Activated naive CD8-positive, alpha-beta T cell (primary cell): ENCODE measurements around the gene SND1.
"Not testable (repeated sequence)": the region's sequence is repeated elsewhere in the genome, so short reads cannot be mapped to it uniquely, and the experiment has no call there.

Experiments
- H3K27ac Mint-ChIP-seq: one replicate; pipeline ENCODE4 v1.8.0; 2021; ENCODE audit warnings: mixed read lengths
- H3K27me3 Mint-ChIP-seq: one replicate; pipeline ENCODE4 v1.8.0; 2021; ENCODE audit warnings: mixed read lengths
- H3K36me3 Mint-ChIP-seq: one replicate; pipeline ENCODE4 v1.8.0; 2021; ENCODE audit warnings: mixed read lengths
- H3K4me1 Mint-ChIP-seq: one replicate; pipeline ENCODE4 v1.8.0; 2021; ENCODE audit warnings: low read depth, mixed read lengths
- H3K4me3 Mint-ChIP-seq: one replicate; pipeline ENCODE4 v1.8.0; 2021; ENCODE audit warnings: mild to moderate bottlenecking, mixed read lengths
- H3K9me3 Mint-ChIP-seq: one replicate; pipeline ENCODE4 v1.8.0; 2021; ENCODE audit warnings: low read depth, mixed read lengths

The SND1 gene

DNA sequence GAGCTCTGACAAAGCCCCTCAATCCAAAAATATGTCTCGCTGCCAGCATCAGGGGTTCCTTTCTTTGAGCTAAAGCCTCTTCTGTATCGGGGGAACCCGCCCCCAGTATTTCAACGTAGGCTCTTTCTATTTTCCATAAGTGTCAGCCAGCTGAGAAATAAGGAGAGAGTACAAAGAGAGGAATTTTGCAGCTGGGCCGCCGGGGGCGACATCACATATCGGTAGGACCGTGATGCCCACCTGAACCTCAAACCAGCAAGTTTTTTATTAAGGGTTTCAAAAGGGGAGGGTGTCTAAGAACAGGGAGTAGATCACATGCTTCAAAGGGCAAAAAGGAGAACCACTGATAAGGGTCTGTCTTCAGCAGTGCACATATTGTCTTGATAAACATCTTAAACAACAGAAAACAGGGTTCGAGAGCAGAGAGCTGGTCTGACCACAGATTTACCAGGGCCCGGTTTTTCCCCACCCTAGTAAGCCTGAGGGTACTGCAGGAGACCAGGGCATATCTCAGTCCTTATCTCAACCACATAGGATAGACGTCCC lies 457.5 kb downstream of the SND1 start:
- not testable (repeated sequence) for H3K36me3 Mint-ChIP-seq, H3K27me3 Mint-ChIP-seq, H3K9me3 Mint-ChIP-seq
- Mint-ChIP-seq H3K4me1 (peaks cover 75% of the 10 kb centered on the region), H3K27ac (peak overlapping the region; percentile 89), H3K4me3 (peak overlapping the region; percentile 84)

DNA sequence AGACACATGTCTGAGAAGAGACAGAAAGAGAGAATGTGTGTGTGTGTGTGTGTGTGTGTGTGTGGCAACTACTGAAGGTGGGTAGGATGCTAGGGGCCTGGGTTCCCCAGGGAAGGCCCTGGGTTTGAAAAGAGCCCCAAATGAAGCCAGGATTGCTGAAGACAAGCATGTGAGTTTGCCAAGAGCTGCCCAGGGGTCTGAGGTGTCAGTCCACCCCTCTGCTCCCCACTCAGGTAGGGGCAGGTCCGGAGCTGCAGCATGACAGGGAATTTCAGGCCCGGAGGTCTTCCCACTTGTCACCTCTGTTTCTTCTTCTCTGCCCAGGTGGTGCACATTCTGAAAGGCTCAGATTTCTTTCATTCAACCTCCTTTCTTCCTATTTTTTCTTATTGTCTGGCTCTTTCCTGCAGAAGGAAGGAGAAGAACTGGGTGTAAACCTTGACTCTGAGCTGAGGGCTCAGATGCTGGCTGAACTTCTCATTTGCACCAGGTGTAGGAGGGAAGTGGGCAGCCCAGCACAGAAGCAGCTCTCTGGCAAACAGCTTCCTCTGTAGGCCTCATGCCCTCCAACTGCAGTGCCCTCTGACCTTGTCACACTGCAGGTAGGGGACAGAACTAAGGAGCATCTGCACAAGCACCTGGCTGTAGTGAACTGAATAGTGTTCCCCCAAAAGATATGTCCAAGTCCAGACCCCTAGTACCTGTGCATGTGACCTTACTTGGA lies 458.8 kb downstream of the SND1 start:
- Mint-ChIP-seq H3K9me3 (no peaks in the 10 kb centered on the region), H3K4me1 (peaks cover 70% of the 10 kb centered on the region), H3K27me3 (no peaks in the 10 kb centered on the region), H3K36me3 (no peaks in the 10 kb centered on the region), H3K4me3 (peak overlapping the region; percentile 30), H3K27ac (no peak overlapping the region)

DNA sequence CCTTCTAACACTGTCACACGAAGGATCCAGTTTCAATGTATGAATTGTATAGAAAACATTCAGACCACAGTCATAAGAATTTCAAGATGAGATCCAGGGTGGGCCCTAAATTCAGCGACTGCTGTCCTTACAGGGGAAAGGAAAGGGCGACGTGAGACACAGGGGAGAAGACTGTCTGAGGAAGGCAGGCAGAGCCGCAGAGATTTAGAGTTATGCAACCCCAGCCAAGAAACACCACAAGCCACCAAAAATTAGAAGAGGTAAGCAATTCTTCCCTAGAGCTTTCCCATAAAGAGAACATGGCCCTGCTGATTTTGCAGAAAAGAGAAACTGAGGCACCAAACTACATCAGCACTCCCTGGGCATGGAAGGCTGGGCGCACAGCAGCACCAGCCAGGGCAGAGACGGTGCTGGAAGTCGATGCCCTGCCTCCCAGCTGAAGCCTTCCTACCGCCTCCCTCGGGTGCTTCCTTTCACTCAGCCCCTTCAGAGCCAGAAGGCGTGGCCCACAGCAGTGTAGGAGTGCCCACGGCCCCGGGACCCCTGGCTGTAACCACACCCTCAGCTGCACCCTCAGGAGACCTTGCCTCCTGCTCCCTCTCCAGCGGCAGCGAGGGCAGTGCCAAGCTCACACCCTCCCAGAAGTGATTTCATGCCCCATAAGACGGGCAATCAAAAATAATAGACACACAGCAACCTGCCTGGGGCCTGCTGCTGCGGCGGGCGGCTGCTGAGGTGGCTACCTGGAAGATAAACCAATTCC lies 460.2 kb downstream of the SND1 start:
- Mint-ChIP-seq H3K4me1 (peaks cover 61% of the 10 kb centered on the region), H3K27me3 (no peaks in the 10 kb centered on the region), H3K9me3 (no peaks in the 10 kb centered on the region), H3K36me3 (no peaks in the 10 kb centered on the region), H3K4me3 (peak overlapping the region; percentile 62), H3K27ac (peak overlapping the region; percentile 13)

DNA sequence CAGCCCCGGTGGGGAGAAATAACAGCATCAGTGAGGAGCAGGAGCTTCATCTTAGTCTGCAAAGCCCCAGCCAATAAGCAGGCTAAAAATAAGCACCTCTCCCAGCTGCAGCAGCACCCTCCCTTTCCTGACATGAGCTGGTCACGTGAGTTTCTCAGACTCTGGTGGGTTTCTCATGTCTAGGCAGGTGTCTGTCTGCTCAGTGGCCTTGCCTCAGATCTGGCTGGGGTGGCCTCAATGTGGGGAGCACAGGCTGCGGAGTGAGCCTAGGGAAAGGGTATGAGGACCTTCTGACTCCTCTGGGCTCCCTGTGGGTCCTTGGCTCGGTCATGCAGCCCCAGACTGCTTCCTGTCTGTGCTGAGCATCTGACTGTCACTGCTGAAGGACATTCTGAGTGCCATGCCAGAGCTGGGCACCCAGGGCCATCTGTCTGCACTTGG lies 460.8 kb downstream of the SND1 start:
- Mint-ChIP-seq H3K4me3 (peak overlapping the region; percentile 62), H3K4me1 (peaks cover 58% of the 10 kb centered on the region), H3K36me3 (no peaks in the 10 kb centered on the region), H3K27ac (no peak overlapping the region), H3K27me3 (no peaks in the 10 kb centered on the region), H3K9me3 (no peaks in the 10 kb centered on the region)

DNA sequence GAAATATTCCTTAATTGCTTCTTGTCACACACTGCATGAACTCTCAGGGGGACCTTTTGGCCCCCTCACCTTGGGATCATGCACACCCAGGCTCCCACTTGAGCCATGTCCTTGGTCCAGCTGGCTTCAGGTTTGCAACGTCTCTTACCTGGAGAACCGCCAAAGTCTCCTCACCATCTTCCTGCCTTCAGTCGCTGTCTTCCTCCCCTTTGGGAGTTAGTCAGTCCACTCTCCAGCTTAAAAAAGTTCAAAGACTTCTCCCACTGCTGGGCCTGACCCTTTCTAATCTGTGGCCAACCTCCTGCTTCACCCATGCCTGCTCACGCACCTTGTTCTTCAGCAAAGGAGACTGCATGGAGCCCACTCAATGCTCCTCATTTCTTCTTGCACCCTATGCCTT lies 461.8 kb downstream of the SND1 start:
- Mint-ChIP-seq H3K4me1 (peaks cover 55% of the 10 kb centered on the region), H3K4me3 (no peak overlapping the region), H3K36me3 (no peaks in the 10 kb centered on the region), H3K27me3 (no peaks in the 10 kb centered on the region), H3K9me3 (no peaks in the 10 kb centered on the region), H3K27ac (no peak overlapping the region)

DNA sequence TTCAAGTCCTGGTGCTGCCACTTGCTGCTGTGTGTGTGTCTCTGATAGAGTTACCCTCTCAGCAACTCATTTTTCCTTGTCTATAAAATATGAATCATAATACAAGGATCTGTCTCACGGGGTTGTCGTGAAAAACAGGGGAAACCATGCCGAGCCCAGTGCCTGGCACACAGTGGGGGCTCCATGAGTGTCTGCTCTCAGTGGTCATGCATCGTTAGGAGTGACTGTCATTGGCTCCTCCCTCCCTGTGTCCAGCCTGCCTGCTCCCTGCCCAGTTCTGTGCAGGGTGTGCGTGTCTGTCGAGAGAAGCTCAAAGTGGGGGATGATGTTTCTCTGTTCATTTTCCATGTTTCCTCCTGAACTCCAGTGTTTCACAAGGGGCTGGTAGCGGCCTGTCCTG lies 462.8 kb downstream of the SND1 start:
- Mint-ChIP-seq H3K4me1 (peaks cover 46% of the 10 kb centered on the region), H3K9me3 (no peaks in the 10 kb centered on the region), H3K4me3 (no peak overlapping the region), H3K27ac (no peak overlapping the region), H3K36me3 (no peaks in the 10 kb centered on the region), H3K27me3 (no peaks in the 10 kb centered on the region)

DNA sequence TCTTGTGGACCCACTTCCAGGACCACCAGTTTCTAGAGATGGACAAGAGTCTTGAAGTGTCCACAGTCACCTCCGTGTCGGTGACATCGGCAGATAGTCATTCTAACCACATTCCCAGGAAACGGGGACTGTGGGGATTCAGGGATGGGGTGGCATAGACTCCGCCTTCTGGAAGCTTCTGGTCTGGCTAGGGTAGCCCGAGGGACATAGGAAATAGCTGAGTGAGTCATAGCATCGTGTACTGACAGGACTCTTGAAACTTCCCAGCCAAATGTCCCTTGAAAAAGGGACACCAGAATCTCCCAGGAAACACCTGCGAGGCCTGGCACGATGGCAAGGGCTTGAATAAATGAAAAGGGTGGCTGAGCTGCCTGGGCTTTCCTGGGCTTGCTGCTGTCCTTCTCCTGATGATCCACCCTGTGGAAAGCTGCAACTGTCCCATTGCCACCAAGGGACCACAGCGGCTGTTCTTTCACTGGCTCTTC lies 463.4 kb downstream of the SND1 start:
- peaks cover 40% of the 10 kb centered on the region for H3K4me1 Mint-ChIP-seq
- no peak overlapping the region for H3K4me3 Mint-ChIP-seq
- no peaks in the 10 kb centered on the region for H3K9me3 Mint-ChIP-seq
- no peak overlapping the region for H3K27ac Mint-ChIP-seq
- no peaks in the 10 kb centered on the region for H3K36me3 Mint-ChIP-seq
- H3K27me3 Mint-ChIP-seq = no peaks in the 10 kb centered on the region

DNA sequence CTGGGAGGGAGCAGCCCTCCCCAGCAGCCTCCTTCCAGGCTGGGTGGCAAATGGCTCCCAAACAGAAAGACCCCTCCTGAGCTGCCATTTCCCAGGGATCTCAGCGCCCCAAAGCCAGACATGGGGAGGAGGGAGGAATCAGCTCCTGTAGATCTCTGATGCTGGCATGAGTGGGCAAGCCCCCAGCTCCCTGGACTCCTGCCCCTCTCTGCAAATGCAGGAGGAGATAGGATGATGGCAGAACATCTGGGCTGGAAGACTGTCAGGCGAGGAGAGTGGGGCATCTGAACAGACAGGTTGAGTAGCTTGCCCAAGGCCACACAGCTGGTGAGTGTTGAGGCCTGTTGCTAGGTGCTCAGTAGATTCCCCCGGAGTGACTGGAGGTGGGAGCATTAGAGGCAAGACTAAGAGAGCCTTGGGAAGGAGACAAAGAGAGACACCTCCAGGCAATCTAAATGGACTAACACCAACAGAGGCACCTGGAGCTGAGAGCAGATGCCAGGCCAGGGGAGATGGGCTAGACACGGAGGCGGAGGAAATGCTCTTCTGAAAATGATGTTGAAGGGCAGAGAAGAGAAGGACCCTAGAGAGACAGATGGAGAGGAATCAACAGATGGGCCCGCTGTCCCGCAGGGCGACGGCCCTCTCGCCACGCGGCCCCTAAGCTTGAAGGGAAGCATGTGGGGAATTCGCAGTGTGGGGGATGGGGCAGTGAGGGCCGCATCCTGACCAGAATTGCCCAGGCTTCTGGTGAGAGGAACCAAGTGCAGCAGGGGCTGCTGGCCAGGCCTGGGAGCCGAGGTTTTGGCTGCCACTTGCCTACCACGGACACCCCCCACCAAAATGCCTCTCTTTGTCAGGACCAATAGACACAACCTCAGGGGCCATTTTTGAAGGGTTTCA lies 464.1 kb downstream of the SND1 start:
- no peaks in the 10 kb centered on the region for H3K27me3 Mint-ChIP-seq
- no peaks in the 10 kb centered on the region for H3K9me3 Mint-ChIP-seq
- no peak overlapping the region for H3K4me3 Mint-ChIP-seq
- H3K36me3 Mint-ChIP-seq = no peaks in the 10 kb centered on the region
- no peak overlapping the region for H3K27ac Mint-ChIP-seq
- H3K4me1 Mint-ChIP-seq = peaks cover 33% of the 10 kb centered on the region

DNA sequence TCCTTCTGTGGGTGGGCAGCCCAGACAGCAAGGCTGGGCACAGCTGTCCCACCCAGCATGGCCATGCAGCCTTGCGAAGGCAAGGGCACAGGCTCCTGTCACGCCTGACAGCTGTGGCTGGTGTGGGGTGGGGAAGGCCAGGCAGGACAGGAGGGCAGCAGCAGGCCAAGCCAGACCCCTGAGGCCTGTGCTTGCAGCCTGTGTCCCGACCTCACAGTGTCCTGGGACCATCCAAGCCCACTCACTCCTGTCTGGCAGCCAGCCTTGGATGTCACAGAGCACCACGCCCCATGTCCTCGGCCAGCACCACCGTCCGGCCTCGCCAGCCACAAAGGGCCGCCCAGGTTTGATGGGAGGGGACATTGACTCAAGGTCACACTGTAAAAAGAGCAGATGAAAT lies 464.7 kb downstream of the SND1 start:
- H3K36me3 Mint-ChIP-seq = no peaks in the 10 kb centered on the region
- H3K4me1 Mint-ChIP-seq = peaks cover 26% of the 10 kb centered on the region
- H3K27ac Mint-ChIP-seq = no peak overlapping the region
- H3K9me3 Mint-ChIP-seq = no peaks in the 10 kb centered on the region
- no peaks in the 10 kb centered on the region for H3K27me3 Mint-ChIP-seq
- no peak overlapping the region for H3K4me3 Mint-ChIP-seq

DNA sequence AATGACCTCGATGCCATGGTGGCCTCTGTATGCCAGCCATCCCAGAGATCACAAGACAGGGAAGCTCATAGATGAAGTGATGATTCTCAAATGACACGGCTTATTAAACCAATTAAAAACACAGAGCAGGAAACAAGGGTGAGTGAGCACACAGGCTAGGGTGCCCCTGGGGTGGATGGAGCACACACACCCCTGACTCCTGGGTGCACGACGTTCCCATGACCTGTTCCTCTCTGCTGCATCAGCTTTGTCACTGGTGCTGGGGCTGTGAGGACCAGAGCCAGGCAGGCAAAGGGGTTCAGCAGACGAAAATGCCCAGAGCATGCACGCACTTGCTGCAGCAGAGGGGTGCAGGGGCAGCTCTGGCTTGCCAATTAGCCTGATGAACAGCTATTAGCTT lies 465.7 kb downstream of the SND1 start:
- H3K4me3 Mint-ChIP-seq = no peak overlapping the region
- H3K36me3 Mint-ChIP-seq = no peaks in the 10 kb centered on the region
- H3K27me3 Mint-ChIP-seq = no peaks in the 10 kb centered on the region
- H3K27ac Mint-ChIP-seq = no peak overlapping the region
- no peaks in the 10 kb centered on the region for H3K9me3 Mint-ChIP-seq
- H3K4me1 Mint-ChIP-seq = peaks cover 17% of the 10 kb centered on the region

DNA sequence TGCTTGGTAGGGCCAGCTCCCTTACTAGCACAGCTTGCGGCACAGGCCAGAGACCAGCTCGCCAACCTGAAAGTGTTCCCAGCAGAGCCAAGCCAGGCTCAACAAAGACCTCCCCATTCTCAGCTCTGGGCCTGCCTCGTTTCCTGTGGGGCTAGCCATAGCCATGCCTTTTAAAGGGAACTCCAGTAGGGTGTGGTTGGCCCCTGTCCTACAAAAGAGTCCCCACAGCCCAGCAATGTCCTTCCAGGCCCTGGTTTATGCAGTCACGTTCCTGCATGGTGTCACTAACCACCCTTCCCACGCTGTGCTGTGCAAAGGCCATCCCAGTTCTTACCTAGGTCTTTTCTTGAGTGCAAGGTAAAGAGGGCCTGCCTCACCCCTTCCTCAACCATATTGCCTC lies 467.0 kb downstream of the SND1 start:
- Mint-ChIP-seq H3K27ac (no peak overlapping the region), H3K4me3 (no peak overlapping the region)

DNA sequence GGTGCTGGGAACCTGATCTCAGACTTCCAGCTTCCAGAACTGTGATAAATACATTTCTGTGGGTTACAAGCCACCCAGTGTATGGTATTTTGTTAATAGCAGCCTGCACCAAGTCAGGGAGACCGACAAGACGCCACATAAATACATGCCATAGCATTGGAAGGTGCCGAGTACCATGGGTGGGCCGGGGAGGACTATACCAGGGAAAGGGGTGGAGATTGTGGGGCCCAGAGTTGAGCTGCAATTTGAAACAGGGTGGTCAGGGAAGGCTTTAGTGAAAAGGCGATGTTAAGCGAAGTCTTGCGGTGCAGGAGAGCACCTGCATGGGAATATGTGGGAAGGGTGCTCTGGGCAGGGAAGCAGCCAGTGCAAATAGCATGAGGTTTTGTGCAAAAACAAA lies 468.1 kb downstream of the SND1 start:
- Mint-ChIP-seq H3K36me3 (no peaks in the 10 kb centered on the region), H3K4me3 (no peak overlapping the region), H3K27ac (no peak overlapping the region), H3K27me3 (no peaks in the 10 kb centered on the region), H3K4me1 (peaks cover 11% of the 10 kb centered on the region), H3K9me3 (no peaks in the 10 kb centered on the region)

More for the DNA sequence above, 467.0 kb downstream of the SND1 start:
- H3K36me3 Mint-ChIP-seq = no peaks in the 10 kb centered on the region
- H3K27me3 Mint-ChIP-seq = no peaks in the 10 kb centered on the region
- H3K9me3 Mint-ChIP-seq = no peaks in the 10 kb centered on the region
- H3K4me1 Mint-ChIP-seq = peaks cover 6% of the 10 kb centered on the region

DNA sequence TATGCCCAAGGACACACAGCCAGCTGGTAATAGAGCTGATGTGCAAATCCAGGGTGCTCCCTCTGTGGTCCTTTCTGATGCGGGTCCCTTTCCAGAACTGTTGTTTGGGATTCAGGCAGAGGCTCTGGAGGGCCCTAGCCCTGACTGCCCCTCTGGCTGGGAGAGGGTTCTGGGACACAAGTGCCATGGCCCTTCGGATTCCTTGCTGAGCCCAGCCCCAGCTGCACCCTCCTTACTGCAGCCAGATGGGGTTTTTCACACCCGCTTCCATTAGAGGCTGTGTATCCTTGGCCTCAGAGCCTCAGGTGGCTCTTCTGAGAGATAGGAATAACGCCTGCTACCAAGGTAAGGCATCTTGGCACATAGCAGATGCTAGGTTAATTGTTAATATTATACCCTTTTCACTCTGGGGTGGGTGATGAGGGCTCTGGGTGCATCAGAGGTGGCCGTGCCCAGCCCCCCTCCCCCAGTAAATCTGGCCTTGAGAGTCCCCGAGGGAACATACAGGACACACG lies 469.0 kb downstream of the SND1 start:
- Mint-ChIP-seq H3K4me3 (no peak overlapping the region), H3K27ac (no peak overlapping the region), H3K36me3 (no peaks in the 10 kb centered on the region), H3K27me3 (no peaks in the 10 kb centered on the region), H3K9me3 (no peaks in the 10 kb centered on the region), H3K4me1 (peaks cover 12% of the 10 kb centered on the region)

DNA sequence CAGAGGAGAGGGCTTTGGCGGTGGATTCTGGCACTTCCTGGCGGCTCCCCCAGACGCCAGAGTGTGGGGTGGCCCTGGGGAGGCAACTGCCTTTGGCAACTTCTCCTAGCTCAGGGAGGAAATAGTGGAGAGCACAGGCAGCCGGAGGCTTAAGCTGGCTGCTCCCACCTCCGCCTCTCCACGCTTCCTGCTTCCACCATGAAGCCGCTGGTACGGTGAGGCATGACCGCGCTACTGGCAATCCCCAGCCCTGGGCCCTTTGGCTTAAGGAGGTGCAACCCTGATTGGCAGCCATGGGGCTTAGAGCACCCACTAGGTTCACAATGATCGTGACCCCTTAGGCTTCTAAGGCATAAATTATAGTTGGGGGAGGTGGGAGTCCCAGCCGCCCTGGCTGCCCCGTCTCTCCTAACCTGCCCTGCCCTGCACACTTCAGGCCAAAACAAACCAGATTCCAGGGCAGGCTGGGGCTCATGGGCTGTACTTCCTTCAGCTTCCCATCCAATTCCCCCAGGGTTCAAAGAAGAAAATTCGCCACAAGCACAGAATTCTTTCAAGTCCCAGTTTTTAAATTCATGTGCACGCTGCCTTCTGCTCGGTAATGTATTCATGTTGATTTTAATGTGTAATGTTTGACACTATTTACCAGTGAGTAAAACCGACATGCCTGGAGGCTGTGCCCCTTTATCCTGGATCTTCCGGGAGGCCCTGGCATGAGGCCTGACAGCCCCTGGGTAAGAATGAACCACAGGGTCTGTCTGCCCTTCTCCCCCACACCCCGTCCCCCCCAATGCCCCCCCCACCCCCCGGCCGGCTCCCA lies 469.9 kb downstream of the SND1 start:
- Mint-ChIP-seq H3K4me3 (no peak overlapping the region), H3K27ac (no peak overlapping the region), H3K9me3 (no peaks in the 10 kb centered on the region), H3K36me3 (no peaks in the 10 kb centered on the region), H3K27me3 (no peaks in the 10 kb centered on the region), H3K4me1 (peaks cover 12% of the 10 kb centered on the region)
